Nephron (organoid): ENCODE measurements around the gene SPO11.

ENCODE experiments used
- H3K27ac Mint-ChIP-seq, 3 experiments: 2 replicates each; pipeline ENCODE4 v1.8.0; 2020; ENCODE audit warnings: mixed read lengths in 3 of 3, mild to moderate bottlenecking in 2 of 3, moderate library complexity in 1 of 3
- H3K27me3 Mint-ChIP-seq: 2 replicates; pipeline ENCODE4 v1.8.0; 2021; ENCODE audit warnings: low read depth, mild to moderate bottlenecking, moderate library complexity, mixed read lengths
- H3K36me3 Mint-ChIP-seq: 2 replicates; pipeline ENCODE4 v1.8.0; 2020; ENCODE audit warnings: low read depth, mixed read lengths
- H3K4me1 Mint-ChIP-seq: 2 replicates; pipeline ENCODE4 v1.8.0; 2020; ENCODE audit warnings: mixed read lengths
- H3K4me3 Mint-ChIP-seq, 3 experiments: 2 replicates each; pipeline ENCODE4 v1.8.0; 2020; ENCODE audit warnings: mild to moderate bottlenecking in 3 of 3, mixed read lengths in 3 of 3, moderate library complexity in 2 of 3
- H3K9me3 Mint-ChIP-seq: 2 replicates; pipeline ENCODE4 v1.8.0; 2020; ENCODE audit warnings: mixed read lengths
- CTCF ChIP-seq, 3 experiments: fragments of 200-600 bp; sonication (generic); IDR thresholded peaks; one replicate each; pipeline ENCODE4 v1.5.0; 2021; ENCODE audit warnings: antibody characterized with exemption in 3 of 3; ENCODE audit not compliant: unreplicated experiment in 3 of 3

Gene SPO11

GRCh38 chr20:57320358-57320757 is 9.2 kb upstream of the SPO11 start:
- no peak for TF ChIP-seq CTCF (IDR thresholded peaks at IDR 0.05; ENCODE audit: unreplicated experiment in 3 of 3)
- H3K27me3 Mint-ChIP-seq, result peaks cover 36% of the 10 kb centered on the region
- H3K36me3 Mint-ChIP-seq, result no peaks in the 10 kb centered on the region
- no peak overlapping the region for H3K27ac Mint-ChIP-seq
- no peak overlapping the region for H3K4me3 Mint-ChIP-seq
- H3K9me3 Mint-ChIP-seq, result no peaks in the 10 kb centered on the region
- H3K4me1 Mint-ChIP-seq, result peaks cover 13% of the 10 kb centered on the region

- Mint-ChIP-seq H3K4me3 (no peak overlapping the region), H3K27me3 (peaks cover 33% of the 10 kb centered on the region), H3K36me3 (no peaks in the 10 kb centered on the region), H3K27ac (no peak overlapping the region), H3K9me3 (no peaks in the 10 kb centered on the region), H3K4me1 (peaks cover 13% of the 10 kb centered on the region)
- no peak for TF ChIP-seq CTCF (IDR thresholded peaks at IDR 0.05; ENCODE audit: unreplicated experiment in 3 of 3)
These were observed 8.5 kb upstream of the SPO11 start for GRCh38 chr20:57321142-57321541.

GRCh38 chr20:57322476-57322875 is 7.1 kb upstream of the SPO11 start:
- H3K9me3 Mint-ChIP-seq, result no peaks in the 10 kb centered on the region
- TF ChIP-seq CTCF (IDR thresholded peaks at IDR 0.05; ENCODE audit: unreplicated experiment in 3 of 3), result no peak

GRCh38 chr20:57323034-57323433 is 6.6 kb upstream of the SPO11 start:
- Mint-ChIP-seq H3K36me3 (no peaks in the 10 kb centered on the region), H3K4me3 (no peak overlapping the region), H3K27me3 (peaks cover 48% of the 10 kb centered on the region), H3K9me3 (no peaks in the 10 kb centered on the region), H3K4me1 (peaks cover 9% of the 10 kb centered on the region), H3K27ac (peak overlapping the region in 1 of 3 experiments; percentile 8)
- TF ChIP-seq CTCF (IDR thresholded peaks at IDR 0.05; ENCODE audit: unreplicated experiment in 3 of 3), result no peak

More at GRCh38 chr20:57322476-57322875, 7.1 kb upstream of the SPO11 start:
- H3K4me3 Mint-ChIP-seq, result no peak overlapping the region
- H3K4me1 Mint-ChIP-seq, result peaks cover 13% of the 10 kb centered on the region
- H3K36me3 Mint-ChIP-seq, result no peaks in the 10 kb centered on the region
- H3K27ac Mint-ChIP-seq, result no peak overlapping the region
- H3K27me3 Mint-ChIP-seq, result peaks cover 43% of the 10 kb centered on the region

GRCh38 chr20:57325632-57326356 is 3.8 kb upstream of the SPO11 start:
- H3K4me3 Mint-ChIP-seq, result no peak overlapping the region
- no peaks in the 10 kb centered on the region for H3K9me3 Mint-ChIP-seq
- H3K36me3 Mint-ChIP-seq, result no peaks in the 10 kb centered on the region
- H3K4me1 Mint-ChIP-seq, result peaks cover 7% of the 10 kb centered on the region
- peaks cover 56% of the 10 kb centered on the region for H3K27me3 Mint-ChIP-seq
- TF ChIP-seq CTCF (IDR thresholded peaks at IDR 0.05; ENCODE audit: unreplicated experiment in 3 of 3), result no peak
- H3K27ac Mint-ChIP-seq, result peak overlapping the region in 2 of 3 experiments; percentile 32 to 64
